ENCODE data around the gene DDA1.
A peak's percentile ranks its signal among the peaks of the same experiment; 100 is the strongest.
"Not testable (repeated sequence)": the region's sequence is repeated elsewhere in the genome, so short reads cannot be mapped to it uniquely, and the experiment has no call there.

DDA1 gene

GRCh38 chr19:17292301-17293074, 16.9 kb upstream of the DDA1 start:
- Histone ChIP-seq H3K9me3 (ENCODE audit: insufficient read depth, low read depth, low read length) (peaks cover 4% of the 10 kb centered on the region), H4K91ac (ENCODE audit: low read depth, low read length) (peak overlapping the region; percentile 92), H3K79me1 (ENCODE audit: low read length) (peaks cover 12% of the 10 kb centered on the region), H3K4me2 (ENCODE audit: low read length) (peak overlapping the region; percentile 83), H3K27ac (ENCODE audit: low read depth, low read length) (peak overlapping the region; percentile 82), H3K79me2 (ENCODE audit: control insufficient read depth, insufficient read depth, low read length, poor library complexity) (no peaks in the 10 kb centered on the region), H3K36me3 (ENCODE audit: control insufficient read depth in 1 of 2, insufficient read depth in 2 of 2, low read length in 2 of 2) (peaks cover 9 to 12% of the 10 kb centered on the region in 2 experiments), H3K18ac (ENCODE audit: low read length) (peak overlapping the region; percentile 74), H3K9ac (ENCODE audit: low read length) (no peak overlapping the region), H4K12ac (ENCODE audit: low read depth, low read length) (peak overlapping the region; percentile 78), H2BK12ac (ENCODE audit: low read length) (no peak overlapping the region), H3K4me3 (ENCODE audit: low read depth, low read length) (peak overlapping the region; percentile 60), H3K4me1 (ENCODE audit: control insufficient read depth in 1 of 2, insufficient read depth in 2 of 2, low read length in 2 of 2) (peaks cover 4 to 14% of the 10 kb centered on the region in 2 experiments), H3K27me3 (ENCODE audit: insufficient read depth, low read length) (no peaks in the 10 kb centered on the region), H4K8ac (ENCODE audit: low read depth, low read length) (peak overlapping the region; percentile 88), H2AFZ (ENCODE audit: insufficient read depth, low read length, poor library complexity) (peak overlapping the region; percentile 84), H2BK5ac (ENCODE audit: low read depth, low read length, poor library complexity) (no peak overlapping the region), H3K4ac (ENCODE audit: low read depth, low read length) (peak overlapping the region; percentile 84), H3K14ac (ENCODE audit: low read length) (peak overlapping the region; percentile 73), H3K23ac (ENCODE audit: low read length) (no peak overlapping the region), H2AK5ac (ENCODE audit: low read length) (peak overlapping the region; percentile 44), H2BK120ac (ENCODE audit: insufficient read depth, low read length, poor library complexity) (peak overlapping the region; percentile 70)
- no CpG with 5 or more reads among the region's 46 CpGs for WGBS (ENCODE audit: extremely low coverage, insufficient coverage, insufficient read length)
- peak; percentile 93 for DNase-seq

- Histone ChIP-seq H3K4me2 (ENCODE audit: low read length) (no peak overlapping the region), H3K79me1 (ENCODE audit: low read length) (peaks cover 12% of the 10 kb centered on the region), H3K79me2 (ENCODE audit: control insufficient read depth, insufficient read depth, low read length, poor library complexity) (no peaks in the 10 kb centered on the region), H2AFZ (ENCODE audit: insufficient read depth, low read length, poor library complexity) (no peak overlapping the region), H2BK5ac (ENCODE audit: low read depth, low read length, poor library complexity) (no peak overlapping the region), H3K27ac (ENCODE audit: low read depth, low read length) (no peak overlapping the region), H3K27me3 (ENCODE audit: insufficient read depth, low read length) (no peaks in the 10 kb centered on the region), H3K36me3 (ENCODE audit: control insufficient read depth in 1 of 2, insufficient read depth in 2 of 2, low read length in 2 of 2) (peaks cover 9 to 13% of the 10 kb centered on the region in 2 experiments), H3K14ac (ENCODE audit: low read length) (no peak overlapping the region), H3K9ac (ENCODE audit: low read length) (no peak overlapping the region), H2BK12ac (ENCODE audit: low read length) (no peak overlapping the region), H3K23ac (ENCODE audit: low read length) (no peak overlapping the region), H4K12ac (ENCODE audit: low read depth, low read length) (no peak overlapping the region), H2AK5ac (ENCODE audit: low read length) (no peak overlapping the region), H3K4ac (ENCODE audit: low read depth, low read length) (no peak overlapping the region), H4K8ac (ENCODE audit: low read depth, low read length) (no peak overlapping the region), H3K9me3 (ENCODE audit: insufficient read depth, low read depth, low read length) (peaks cover 4% of the 10 kb centered on the region), H3K18ac (ENCODE audit: low read length) (no peak overlapping the region), H3K4me1 (ENCODE audit: control insufficient read depth in 1 of 2, insufficient read depth in 2 of 2, low read length in 2 of 2) (peaks cover 4 to 14% of the 10 kb centered on the region in 2 experiments), H3K4me3 (ENCODE audit: low read depth, low read length) (no peak overlapping the region), H4K91ac (ENCODE audit: low read depth, low read length) (no peak overlapping the region), H2BK120ac (ENCODE audit: insufficient read depth, low read length, poor library complexity) (no peak overlapping the region)
- WGBS (ENCODE audit: extremely low coverage, insufficient coverage, insufficient read length) = no CpG with 5 or more reads among the region's 14 CpGs
- no peak for DNase-seq
Measured at GRCh38 chr19:17293605-17294004, 15.8 kb upstream of the DDA1 start.

- Histone ChIP-seq H3K27ac (ENCODE audit: low read depth, low read length) (no peak overlapping the region), H2BK5ac (ENCODE audit: low read depth, low read length, poor library complexity) (no peak overlapping the region), H3K4me2 (ENCODE audit: low read length) (no peak overlapping the region), H3K9ac (ENCODE audit: low read length) (no peak overlapping the region), H4K8ac (ENCODE audit: low read depth, low read length) (no peak overlapping the region), H2BK120ac (ENCODE audit: insufficient read depth, low read length, poor library complexity) (no peak overlapping the region), H3K9me3 (ENCODE audit: insufficient read depth, low read depth, low read length) (peaks cover 4% of the 10 kb centered on the region), H3K79me2 (ENCODE audit: control insufficient read depth, insufficient read depth, low read length, poor library complexity) (no peaks in the 10 kb centered on the region), H2AFZ (ENCODE audit: insufficient read depth, low read length, poor library complexity) (no peak overlapping the region), H4K91ac (ENCODE audit: low read depth, low read length) (peak overlapping the region; percentile 7), H3K27me3 (ENCODE audit: insufficient read depth, low read length) (no peaks in the 10 kb centered on the region), H3K79me1 (ENCODE audit: low read length) (peaks cover 12% of the 10 kb centered on the region), H3K4me1 (ENCODE audit: control insufficient read depth in 1 of 2, insufficient read depth in 2 of 2, low read length in 2 of 2) (peaks cover 4 to 14% of the 10 kb centered on the region in 2 experiments), H3K36me3 (ENCODE audit: control insufficient read depth in 1 of 2, insufficient read depth in 2 of 2, low read length in 2 of 2) (peaks cover 9 to 13% of the 10 kb centered on the region in 2 experiments), H3K18ac (ENCODE audit: low read length) (peak overlapping the region; percentile 51), H3K23ac (ENCODE audit: low read length) (no peak overlapping the region), H3K4ac (ENCODE audit: low read depth, low read length) (no peak overlapping the region), H3K14ac (ENCODE audit: low read length) (no peak overlapping the region), H3K4me3 (ENCODE audit: low read depth, low read length) (no peak overlapping the region), H2BK12ac (ENCODE audit: low read length) (peak overlapping the region; percentile 21), H4K12ac (ENCODE audit: low read depth, low read length) (no peak overlapping the region), H2AK5ac (ENCODE audit: low read length) (no peak overlapping the region)
- DNase-seq = peak; percentile 79 to 89
- WGBS (ENCODE audit: extremely low coverage, insufficient coverage, insufficient read length) = no CpG with 5 or more reads among the region's 48 CpGs
Measured at GRCh38 chr19:17294051-17294891, 15.1 kb upstream of the DDA1 start.

GRCh38 chr19:17295551-17295950, 13.8 kb upstream of the DDA1 start:
- H3K4me2 ChIP-seq (ENCODE audit: low read length); H4K91ac ChIP-seq (ENCODE audit: low read depth, low read length); H3K14ac ChIP-seq (ENCODE audit: low read length); H2BK12ac ChIP-seq (ENCODE audit: low read length); H2AK5ac ChIP-seq (ENCODE audit: low read length); H3K9me3 ChIP-seq (ENCODE audit: insufficient read depth, low read depth, low read length); H3K23ac ChIP-seq (ENCODE audit: low read length); H2BK120ac ChIP-seq (ENCODE audit: insufficient read depth, low read length, poor library complexity); H3K27me3 ChIP-seq (ENCODE audit: insufficient read depth, low read length); H3K18ac ChIP-seq (ENCODE audit: low read length); H2AFZ ChIP-seq (ENCODE audit: insufficient read depth, low read length, poor library complexity); H3K9ac ChIP-seq (ENCODE audit: low read length); H3K4ac ChIP-seq (ENCODE audit: low read depth, low read length); H4K12ac ChIP-seq (ENCODE audit: low read depth, low read length); H3K79me2 ChIP-seq (ENCODE audit: control insufficient read depth, insufficient read depth, low read length, poor library complexity); H2BK5ac ChIP-seq (ENCODE audit: low read depth, low read length, poor library complexity); H3K4me3 ChIP-seq (ENCODE audit: low read depth, low read length); H3K27ac ChIP-seq (ENCODE audit: low read depth, low read length); H4K8ac ChIP-seq (ENCODE audit: low read depth, low read length): not testable (repeated sequence)
- peak; percentile 85 to 91 for DNase-seq
- peaks cover 12% of the 10 kb centered on the region for H3K79me1 ChIP-seq (ENCODE audit: low read length)
- H3K36me3 ChIP-seq (ENCODE audit: control insufficient read depth in 1 of 2, insufficient read depth in 2 of 2, low read length in 2 of 2) = peaks cover 12 to 19% of the 10 kb centered on the region in 2 experiments
- H3K4me1 ChIP-seq (ENCODE audit: control insufficient read depth in 1 of 2, insufficient read depth in 2 of 2, low read length in 2 of 2) = peaks cover 4 to 12% of the 10 kb centered on the region in 2 experiments
- no CpG with 5 or more reads among the region's 6 CpGs for WGBS (ENCODE audit: extremely low coverage, insufficient coverage, insufficient read length)
